Stimulated activated CD8-positive, alpha-beta memory T cell treated with anti-CD3 and anti-CD28 coated beads, Interleukin-15, amount 100 ng/mL, for 24 hours (primary cell): Measurements from ENCODE around the gene SLC29A2.

Experiments
- DNase-seq: peaks from one replicate; pipeline ENCODE4 v3.0.0-alpha.2; 2020; ENCODE audit warnings: low read depth

The SLC29A2 gene

GRCh38 chr11:66317723-66318599, 53.6 kb downstream of the SLC29A2 start:
- no peak for DNase-seq

DNA sequence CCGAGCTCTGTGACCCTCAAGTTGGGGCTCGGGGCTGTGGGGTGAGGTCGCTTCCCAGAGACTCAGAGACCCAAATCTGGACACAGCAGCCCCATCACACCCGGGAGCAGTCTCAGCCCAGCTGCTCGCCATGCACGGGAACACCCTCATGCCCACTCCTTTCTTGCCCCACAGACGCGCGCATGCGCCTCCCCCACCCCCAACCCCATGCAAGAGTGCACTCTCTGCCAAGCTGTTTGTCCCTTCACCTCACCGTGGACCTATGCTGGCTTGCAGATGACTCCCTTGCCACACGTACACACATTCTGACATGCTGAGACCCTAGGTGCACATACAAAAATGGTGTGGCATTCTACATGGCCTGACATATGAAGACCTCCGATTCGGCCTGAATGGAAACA, 54.2 kb downstream of the SLC29A2 start:
- DNase-seq, result no peak

GRCh38 chr11:66316849-66317251, 54.7 kb downstream of the SLC29A2 start, which contains the start of gene CD248:
Gene CD248 (minus strand): TSS chr11:66317044. CDS start chr11:66317027, 17 bp downstream.
- DNase-seq, result no peak

GRCh38 chr11:66315921-66316811, 55.4 kb downstream of the SLC29A2 start:
- DNase-seq, result no peak

DNA sequence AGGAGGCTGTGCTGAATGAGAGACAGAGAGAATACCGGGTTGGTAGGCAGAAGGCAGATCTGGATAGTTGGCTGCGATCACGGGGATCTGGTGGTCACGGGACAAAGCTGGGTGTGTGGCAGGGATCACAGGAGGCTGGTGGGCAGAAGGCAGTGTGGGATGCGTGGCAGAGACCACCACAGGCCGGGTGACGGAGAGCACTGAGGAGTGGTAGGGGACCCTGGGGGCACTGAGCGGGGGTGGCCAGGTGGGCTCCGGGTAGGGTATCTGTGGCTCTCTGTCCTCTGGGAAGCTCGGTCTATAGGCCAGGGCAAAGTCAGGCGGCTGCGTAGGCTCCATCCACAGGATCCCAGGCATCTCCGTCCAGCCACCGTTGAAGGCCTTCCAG, 56.1 kb downstream of the SLC29A2 start:
- no peak for DNase-seq

DNA sequence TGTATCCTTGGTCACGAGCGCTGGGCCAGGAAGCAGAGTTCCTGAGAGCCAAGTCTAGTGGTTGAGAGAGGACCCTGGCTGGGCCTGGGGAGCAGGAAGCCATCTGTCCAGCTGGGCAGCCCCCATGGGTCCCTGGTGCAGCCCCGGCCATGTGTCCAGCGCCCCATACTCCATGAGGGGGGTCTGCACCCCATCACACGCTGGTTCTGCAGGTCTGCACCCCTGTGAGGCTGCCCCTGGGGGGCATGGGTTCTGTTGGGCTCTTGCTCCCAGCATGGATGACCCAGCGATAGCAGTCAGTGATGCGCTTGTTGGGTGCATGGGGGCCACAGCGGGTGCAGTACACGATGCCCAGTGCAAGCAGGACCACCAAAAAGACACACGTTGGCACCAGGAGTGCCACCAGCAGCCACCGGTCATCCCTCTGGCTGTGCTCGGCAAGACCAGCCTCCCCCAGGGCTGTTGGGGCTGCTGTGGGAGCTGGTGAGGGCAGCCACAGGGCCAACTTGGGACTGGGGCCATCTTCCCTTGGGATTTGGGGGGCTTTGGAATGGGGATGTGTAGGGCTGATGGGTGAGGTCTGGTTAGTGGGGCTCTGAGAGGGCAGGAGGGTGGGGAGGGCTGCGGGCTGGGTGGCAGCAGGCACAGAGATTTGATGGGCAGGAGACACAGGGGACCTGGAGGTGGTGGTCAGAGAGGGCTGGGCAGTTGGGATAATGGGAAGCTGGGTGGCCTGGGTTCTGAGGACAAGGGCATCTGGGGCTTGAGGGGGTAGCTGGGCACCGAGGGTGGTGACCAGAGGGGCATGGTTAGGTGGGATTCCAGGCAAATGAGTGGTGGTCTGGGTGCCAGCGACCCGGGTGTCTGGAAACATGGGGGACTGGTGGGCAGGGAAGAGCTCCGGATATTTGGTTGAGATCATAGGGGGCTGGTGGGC, 56.7 kb downstream of the SLC29A2 start:
- no peak for DNase-seq

DNA sequence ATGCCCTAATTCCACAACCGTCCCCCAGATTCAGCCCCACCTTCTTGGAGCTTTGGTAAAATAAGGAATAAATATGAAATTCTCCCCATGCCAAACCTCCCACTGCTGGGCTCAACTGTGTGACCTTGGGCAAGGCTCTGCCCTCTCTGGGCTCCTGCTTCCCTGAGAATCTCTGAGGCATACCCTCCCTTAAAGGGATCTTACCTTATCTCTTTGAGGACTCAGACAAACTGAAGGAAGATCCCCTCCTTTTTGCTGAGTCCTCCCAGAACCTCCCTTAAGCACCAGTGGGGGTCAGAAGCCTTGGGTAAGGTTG, 57.4 kb downstream of the SLC29A2 start:
- no peak for DNase-seq

- DNase-seq, result no peak
These were observed 58.0 kb downstream of the SLC29A2 start for GRCh38 chr11:66313321-66314185.

DNA sequence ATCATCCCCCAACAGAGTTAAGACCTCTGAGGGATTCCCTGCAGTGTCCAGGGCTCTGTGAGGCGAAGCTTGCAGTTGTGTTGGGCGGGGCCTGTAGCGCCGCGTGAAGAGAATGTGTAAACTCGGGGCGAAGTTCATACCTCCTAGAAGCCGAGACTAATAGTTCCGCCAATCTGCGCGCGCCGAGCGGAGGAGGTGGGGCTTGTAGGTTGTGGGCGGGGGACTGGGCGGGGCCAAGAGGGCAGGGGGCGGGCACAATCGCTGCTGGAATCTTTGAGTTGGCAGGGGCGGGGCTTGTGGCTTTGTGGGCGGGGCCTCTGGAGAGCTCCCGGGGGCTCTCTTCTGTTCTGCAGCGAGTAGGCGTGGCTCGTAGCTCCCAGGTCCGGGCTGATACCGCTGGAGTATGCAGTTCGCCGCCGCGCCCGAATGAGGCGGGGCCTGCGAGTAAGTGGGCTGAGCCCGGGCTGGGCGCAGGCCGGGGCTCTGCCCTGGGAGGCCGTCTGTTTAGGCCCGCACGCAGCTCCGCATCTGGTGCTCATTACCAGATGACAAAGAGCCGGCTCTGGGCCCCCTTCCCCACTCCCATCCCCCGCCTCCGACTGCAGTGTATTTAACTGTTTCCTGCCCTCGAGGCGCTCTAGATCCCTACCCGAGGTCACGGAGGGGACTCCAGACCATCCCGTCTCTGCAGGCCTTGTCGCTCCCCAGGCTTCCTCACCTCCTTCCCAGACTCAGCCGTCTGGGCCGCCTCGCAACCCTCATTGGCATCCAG, 58.8 kb downstream of the SLC29A2 start:
- peak; percentile 97 for DNase-seq
